IMR-90 (cell line): ENCODE measurements around the gene CLRN1. TPM values are rescaled to one million over a fixed set of nuclear protein-coding genes. Genes with fewer than 3 reads are reported as not detected.

Experiments
- ATAC-seq: fragments of 200-7000 bp; cut with Tn5 transposase; 2 replicates; pipeline ENCODE4 v1.9.1; 2020; ENCODE audit warnings: low read depth, mild to moderate bottlenecking, moderate library complexity
- BruUV-seq: library from RNA; stranded (reverse); fragments of 400-500 nt; replicated peaks from 2 replicates; lab custom pipeline; 2021; lab: Mats Ljungman, UMichigan
- CTCF ChIA-PET: fragments of 300-600 bp; formaldehyde crosslinking; extraction: SDS; loops from one replicate; lab custom pipeline; 2021; ENCODE audit warnings: antibody characterized with exemption; lab: Yijun Ruan, JAX
- POLR2A ChIA-PET: fragments of 300-600 bp; sonication (Branson Sonifier 250); formaldehyde crosslinking; loops from one replicate; lab custom pipeline; 2022; ENCODE audit warnings: antibody characterized with exemption; ENCODE audit not compliant: unreplicated experiment; lab: Charles Lee
- DNase-seq: peaks from one replicate; pipeline ENCODE4 v3.0.0; 2013
- H2AFZ ChIP-seq: replicated peaks from 2 replicates; pipeline ENCODE3; 2013; ENCODE audit warnings: low read length, mild to moderate bottlenecking; ENCODE audit not compliant: poor library complexity
- H2AK5ac ChIP-seq: 2 replicates; pipeline ENCODE4 v1.6.1; 2013; ENCODE audit warnings: low read depth, low read length, inconsistent platforms
- H2AK9ac ChIP-seq: replicated peaks from 2 replicates; pipeline ENCODE3; 2013; ENCODE audit warnings: mild to moderate bottlenecking, low read depth, low read length, moderate library complexity; ENCODE audit not compliant: poor library complexity
- H2BK120ac ChIP-seq: 2 replicates; pipeline ENCODE4 v1.6.1; 2013; ENCODE audit warnings: low read depth, low read length, inconsistent platforms
- H2BK15ac ChIP-seq: 3 replicates; pipeline ENCODE4 v1.6.1; 2013; ENCODE audit warnings: low read depth, low read length, inconsistent platforms
- H2BK20ac ChIP-seq: 2 replicates; pipeline ENCODE4 v1.6.1; 2013; ENCODE audit warnings: low read depth, mild to moderate bottlenecking, inconsistent platforms, low read length, moderate library complexity
- H2BK5ac ChIP-seq: 2 replicates; pipeline ENCODE4 v1.6.1; 2013; ENCODE audit warnings: mild to moderate bottlenecking, low read depth, low read length, inconsistent platforms; ENCODE audit not compliant: poor library complexity, severe bottlenecking
- H3K14ac ChIP-seq: replicated peaks from 2 replicates; pipeline ENCODE4 v1.6.1; 2013; ENCODE audit warnings: low read depth, low read length, inconsistent platforms
- H3K18ac ChIP-seq: 2 replicates; pipeline ENCODE4 v1.6.1; 2013; ENCODE audit warnings: low read depth, low read length, control low read depth
- H3K23ac ChIP-seq: 2 replicates; pipeline ENCODE4 v1.6.1; 2013; ENCODE audit warnings: low read depth, low read length, inconsistent platforms
- H3K27ac ChIP-seq: 2 replicates; pipeline ENCODE4 v1.5.1; 2013; ENCODE audit warnings: mild to moderate bottlenecking, control low read depth, low read length; ENCODE audit not compliant: insufficient read depth
- H3K27me3 ChIP-seq: 2 replicates; pipeline ENCODE4 v1.6.1; 2013; ENCODE audit warnings: low read length; ENCODE audit not compliant: control insufficient read depth, insufficient read depth
- H3K36me3 ChIP-seq: 2 replicates; pipeline ENCODE4 v1.6.1; 2013; ENCODE audit warnings: low read length, mixed read lengths; ENCODE audit not compliant: control insufficient read depth, insufficient read depth
- H3K4ac ChIP-seq: 2 replicates; pipeline ENCODE4 v1.6.1; 2013; ENCODE audit warnings: low read depth, low read length, inconsistent platforms
- H3K4me1 ChIP-seq: 2 replicates; pipeline ENCODE4 v1.6.1; 2013; ENCODE audit warnings: low read length, mixed read lengths; ENCODE audit not compliant: control insufficient read depth, insufficient read depth
- H3K4me2 ChIP-seq: 2 replicates; pipeline ENCODE4 v1.6.1; 2013; ENCODE audit warnings: low read depth, mild to moderate bottlenecking, control low read depth, low read length, moderate library complexity
- H3K4me3 ChIP-seq: 2 replicates; pipeline ENCODE4 v1.5.1; 2013; ENCODE audit warnings: low read depth, mild to moderate bottlenecking, control low read depth, low read length, moderate library complexity; ENCODE audit not compliant: insufficient read depth
- H3K56ac ChIP-seq: 2 replicates; pipeline ENCODE4 v1.6.1; 2013; ENCODE audit warnings: low read length, inconsistent platforms; ENCODE audit not compliant: insufficient read depth; ENCODE audit errors: extremely low read depth
- H3K79me1 ChIP-seq, 2 experiments: 2 replicates each; pipeline ENCODE4 v1.6.1; 2013; ENCODE audit warnings: low read length in 2 of 2, inconsistent platforms in 1 of 2, low read depth in 1 of 2
- H3K9ac ChIP-seq: 2 replicates; pipeline ENCODE4 v1.6.1; 2013; ENCODE audit warnings: low read depth, low read length, control low read depth
- H3K9me1 ChIP-seq: 2 replicates; pipeline ENCODE4 v1.6.1; 2013; ENCODE audit warnings: low read length, inconsistent platforms; ENCODE audit not compliant: insufficient read depth
- H3K9me3 ChIP-seq: 2 replicates; pipeline ENCODE4 v1.6.1; 2013; ENCODE audit warnings: low read length; ENCODE audit not compliant: control insufficient read depth, insufficient read depth
- H4K20me1 ChIP-seq: 2 replicates; pipeline ENCODE4 v1.6.1; 2013; ENCODE audit warnings: low read length, inconsistent platforms; ENCODE audit not compliant: insufficient read depth
- H4K5ac ChIP-seq: 2 replicates; pipeline ENCODE4 v1.6.1; 2013; ENCODE audit warnings: mild to moderate bottlenecking, low read depth, low read length, control low read depth
- H4K8ac ChIP-seq, 2 experiments: 2 replicates each; pipeline ENCODE4 v1.6.1; 2013; ENCODE audit warnings: low read depth in 2 of 2, low read length in 2 of 2, control low read depth in 1 of 2, inconsistent platforms in 1 of 2
- H4K91ac ChIP-seq: 2 replicates; pipeline ENCODE4 v1.6.1; 2013; ENCODE audit warnings: low read depth, low read length, inconsistent platforms; ENCODE audit not compliant: insufficient read depth
- BHLHE40 ChIP-seq: fragments of 150-350 bp; IDR thresholded peaks from 2 replicates; pipeline ENCODE4 v1.6.1; 2016; ENCODE audit warnings: mild to moderate bottlenecking, low read depth, low read length
- MAZ ChIP-seq: IDR thresholded peaks from 2 replicates; pipeline ENCODE4 v1.6.1; 2012; ENCODE audit warnings: low read depth, mild to moderate bottlenecking, low read length, improper control_type of control experiment, moderate library complexity, borderline replicate concordance
- WGBS, 2 experiments: methylation state at CpG; one replicate each; pipeline versions ENCODE4 v1.1.5 to v1.1.7; 2013; ENCODE audit warnings: missing lambda C conversion rate in 2 of 2; ENCODE audit not compliant: insufficient read length in 1 of 2; ENCODE audit errors: extremely low coverage in 2 of 2; 5-methylcytosine and 5-hydroxymethylcytosine counted together
- dilution Hi-C: fragments of 300-500 bp; cut with HindIII; formaldehyde crosslinking; loops from one replicate; pipeline ENCODE4 v1.14.3; 2018; ENCODE audit warnings: low sequenced_read_pairs; ENCODE audit not compliant: unreplicated experiment
- in situ Hi-C: fragments of 300-500 bp; cut with MboI; formaldehyde crosslinking; loops from 3 replicates; pipeline ENCODE4 v1.14.3; 2019; ENCODE audit warnings: low sequenced_read_pairs, inconsistent platforms, mixed read lengths
- intact Hi-C: fragments of 100-400 bp; cut with micrococcal nuclease; formaldehyde crosslinking; loops from 2 replicates; pipeline ENCODE4 v1.10.0; 2022
- polyA plus RNA-seq, 3 experiments: library from polyadenylated mRNA; depleted of rRNA; stranded (reverse); fragments of >200 nt; gene quantifications; 2 replicates each; pipeline ENCODE4 v1.2.3, GENCODE V29; 2012; ENCODE audit warnings: low replicate concordance in 1 of 3
- total RNA-seq: library from RNA; depleted of rRNA; stranded (reverse); fragments of >200 nt; gene quantifications from 2 replicates; pipeline ENCODE4 v1.2.3, GENCODE V29; 2012
- TF ChIP-seq, protein P1 (sequence below): fragments of 150-350 bp; IDR thresholded peaks from 2 replicates; pipeline ENCODE4 v1.6.1; 2017; ENCODE audit warnings: mild to moderate bottlenecking, antibody characterized with exemption, low read length, low read depth
- TF ChIP-seq, protein P2 (sequence below): conservative IDR thresholded peaks from 2 replicates; pipeline ENCODE4 v1.5.1; 2012; ENCODE audit warnings: mild to moderate bottlenecking, low read depth, low read length, improper control_type of control experiment

Gene CLRN1
- total and polyA plus RNA-seq, 2 of the 4 experiments (the other 2 are of a cell fraction): not detected

DNA sequence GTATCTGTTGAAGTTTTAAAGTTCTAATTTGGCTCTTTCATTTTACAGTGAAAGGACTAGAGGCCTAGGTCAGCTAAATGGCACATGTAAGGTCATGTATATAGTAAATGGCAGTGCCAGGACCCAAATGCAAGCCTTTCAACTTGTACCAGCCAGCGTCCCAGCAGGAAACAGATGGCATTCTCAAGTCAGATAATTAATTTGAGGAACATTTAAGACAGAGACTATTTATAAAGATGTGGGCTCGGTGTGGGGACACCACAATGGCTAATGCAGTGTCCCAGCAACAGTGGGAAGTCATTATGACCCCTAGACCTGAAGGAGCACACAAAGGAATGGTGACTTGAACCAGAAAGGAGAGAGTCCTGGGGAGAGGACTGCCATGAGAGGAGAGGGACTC lies 73.4 kb downstream of the CLRN1 start:
- Histone ChIP-seq H3K9ac (no peak overlapping the region), H2AK5ac (no peak overlapping the region), H2BK5ac (no peak overlapping the region), H4K8ac (no peak overlapping the region), H3K79me1 (no peaks in the 10 kb centered on the region), H4K20me1 (no peaks in the 10 kb centered on the region), H2BK20ac (no peak overlapping the region), H2AFZ (no peak overlapping the region), H3K18ac (no peak overlapping the region), H3K9me1 (no peaks in the 10 kb centered on the region), H3K27ac (no peak overlapping the region), H3K4me3 (no peak overlapping the region), H3K56ac (no peak overlapping the region), H3K4me1 (no peaks in the 10 kb centered on the region), H3K4ac (no peak overlapping the region), H4K91ac (no peak overlapping the region), H4K5ac (no peak overlapping the region), H2AK9ac (no peak overlapping the region), H2BK15ac (no peak overlapping the region), H3K23ac (no peak overlapping the region), H2BK120ac (no peak overlapping the region), H3K36me3 (no peaks in the 10 kb centered on the region), H3K14ac (no peak overlapping the region), H3K27me3 (peaks cover 26% of the 10 kb centered on the region), H3K4me2 (no peak overlapping the region), H3K9me3 (no peaks in the 10 kb centered on the region)
- ChIA-PET POLR2A (no interaction called here), CTCF (no interaction called here)
- BruUV-seq: no TSS peak
- no peak for ATAC-seq
- intact Hi-C loops (no loop called here), dilution Hi-C loops (no loop called here), in situ Hi-C loops (no loop called here)
- WGBS, 2 experiments: 38% methylated on average over 1 of the region's 2 CpGs; no CpG with 5 or more reads in 1 of the 2 experiments
- TF ChIP-seq, protein P1, sequence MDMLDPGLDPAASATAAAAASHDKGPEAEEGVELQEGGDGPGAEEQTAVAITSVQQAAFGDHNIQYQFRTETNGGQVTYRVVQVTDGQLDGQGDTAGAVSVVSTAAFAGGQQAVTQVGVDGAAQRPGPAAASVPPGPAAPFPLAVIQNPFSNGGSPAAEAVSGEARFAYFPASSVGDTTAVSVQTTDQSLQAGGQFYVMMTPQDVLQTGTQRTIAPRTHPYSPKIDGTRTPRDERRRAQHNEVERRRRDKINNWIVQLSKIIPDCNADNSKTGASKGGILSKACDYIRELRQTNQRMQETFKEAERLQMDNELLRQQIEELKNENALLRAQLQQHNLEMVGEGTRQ: no peak
- TF ChIP-seq, protein P2, sequence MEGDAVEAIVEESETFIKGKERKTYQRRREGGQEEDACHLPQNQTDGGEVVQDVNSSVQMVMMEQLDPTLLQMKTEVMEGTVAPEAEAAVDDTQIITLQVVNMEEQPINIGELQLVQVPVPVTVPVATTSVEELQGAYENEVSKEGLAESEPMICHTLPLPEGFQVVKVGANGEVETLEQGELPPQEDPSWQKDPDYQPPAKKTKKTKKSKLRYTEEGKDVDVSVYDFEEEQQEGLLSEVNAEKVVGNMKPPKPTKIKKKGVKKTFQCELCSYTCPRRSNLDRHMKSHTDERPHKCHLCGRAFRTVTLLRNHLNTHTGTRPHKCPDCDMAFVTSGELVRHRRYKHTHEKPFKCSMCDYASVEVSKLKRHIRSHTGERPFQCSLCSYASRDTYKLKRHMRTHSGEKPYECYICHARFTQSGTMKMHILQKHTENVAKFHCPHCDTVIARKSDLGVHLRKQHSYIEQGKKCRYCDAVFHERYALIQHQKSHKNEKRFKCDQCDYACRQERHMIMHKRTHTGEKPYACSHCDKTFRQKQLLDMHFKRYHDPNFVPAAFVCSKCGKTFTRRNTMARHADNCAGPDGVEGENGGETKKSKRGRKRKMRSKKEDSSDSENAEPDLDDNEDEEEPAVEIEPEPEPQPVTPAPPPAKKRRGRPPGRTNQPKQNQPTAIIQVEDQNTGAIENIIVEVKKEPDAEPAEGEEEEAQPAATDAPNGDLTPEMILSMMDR: no peak
- TF ChIP-seq MAZ (no peak), BHLHE40 (no peak)
- no peak for DNase-seq
